Uterus (tissue), 4 donors: ENCODE measurements around the gene LCAT. TPM values are rescaled to one million over a fixed set of nuclear protein-coding genes. Genes with fewer than 3 reads are reported as not detected.
"Not testable (repeated sequence)": the region's sequence is repeated elsewhere in the genome, so short reads cannot be mapped to it uniquely, and the experiment has no call there.

Experiments used
- DNase-seq, 2 donors: peaks; one replicate each; pipeline ENCODE4 v3.0.0-alpha.2; 2019 to 2020
- H3K27ac ChIP-seq, 2 donors: fragments of 200-600 bp; sonication (generic); 1 replicate in 1 of 2; 2 replicates in 1 of 2; pipeline ENCODE4 v1.5.1; 2016 to 2018
- H3K27me3 ChIP-seq, 2 donors: fragments of 200-600 bp; sonication (generic); one replicate each; pipeline ENCODE4 v1.5.1; 2018 to 2019; ENCODE audit warnings: control low read depth in 1 of 2
- H3K36me3 ChIP-seq, 2 donors: fragments of 200-600 bp; sonication (generic); one replicate each; pipeline ENCODE4 v1.5.1; 2019; ENCODE audit warnings: control low read depth in 1 of 2
- H3K4me1 ChIP-seq, 2 donors: fragments of 200-600 bp; sonication (generic); one replicate each; pipeline ENCODE4 v1.5.1; 2018 to 2019; ENCODE audit warnings: control low read depth in 1 of 2
- H3K4me3 ChIP-seq, 2 donors: fragments of 200-600 bp; sonication (generic); 1 replicate in 1 of 2; 2 replicates in 1 of 2; pipeline ENCODE4 v1.5.1; 2018 to 2019; ENCODE audit warnings: mild to moderate bottlenecking in 1 of 2
- H3K9me3 ChIP-seq, 2 donors: fragments of 200-600 bp; sonication (generic); one replicate each; pipeline ENCODE4 v1.5.1; 2019; ENCODE audit warnings: control low read depth in 1 of 2
- CTCF ChIP-seq, 4 experiments: fragments of 200-600 bp in 2 of 4; fragments of 450-650 bp in 2 of 4; sonication (generic) in 2 of 4; IDR thresholded peaks; one replicate each; pipeline ENCODE4 v1.5.1; 2016 to 2019; ENCODE audit warnings: antibody characterized with exemption in 4 of 4, mild to moderate bottlenecking in 2 of 4, moderate library complexity in 1 of 4
- POLR2A ChIP-seq, 2 donors: fragments of 450-650 bp; IDR thresholded peaks; one replicate each; pipeline ENCODE4 v1.6.1; 2016; ENCODE audit warnings: antibody characterized with exemption in 2 of 2, mild to moderate bottlenecking in 1 of 2, moderate library complexity in 1 of 2
- intact Hi-C: fragments of 100-400 bp; cut with DNase I; formaldehyde crosslinking; loops from one replicate; pipeline ENCODE4 v1.15.1; 2023; ENCODE audit warnings: low total_unique reads
- total RNA-seq, 4 donors: library from RNA; depleted of rRNA in 3 of 4; stranded (reverse); fragments of >200 nt in 3 of 4; gene quantifications; one replicate each; pipeline versions ENCODE4 v1.1.0 to v1.2.4, GENCODE V29; 2014 to 2023
- donor health status: DM: yes; HTN: yes; CAD: no.

The LCAT gene
- total RNA-seq, 4 donors from 2014 or later: 11.0 to 75.2 (median 12.4) TPM

DNA sequence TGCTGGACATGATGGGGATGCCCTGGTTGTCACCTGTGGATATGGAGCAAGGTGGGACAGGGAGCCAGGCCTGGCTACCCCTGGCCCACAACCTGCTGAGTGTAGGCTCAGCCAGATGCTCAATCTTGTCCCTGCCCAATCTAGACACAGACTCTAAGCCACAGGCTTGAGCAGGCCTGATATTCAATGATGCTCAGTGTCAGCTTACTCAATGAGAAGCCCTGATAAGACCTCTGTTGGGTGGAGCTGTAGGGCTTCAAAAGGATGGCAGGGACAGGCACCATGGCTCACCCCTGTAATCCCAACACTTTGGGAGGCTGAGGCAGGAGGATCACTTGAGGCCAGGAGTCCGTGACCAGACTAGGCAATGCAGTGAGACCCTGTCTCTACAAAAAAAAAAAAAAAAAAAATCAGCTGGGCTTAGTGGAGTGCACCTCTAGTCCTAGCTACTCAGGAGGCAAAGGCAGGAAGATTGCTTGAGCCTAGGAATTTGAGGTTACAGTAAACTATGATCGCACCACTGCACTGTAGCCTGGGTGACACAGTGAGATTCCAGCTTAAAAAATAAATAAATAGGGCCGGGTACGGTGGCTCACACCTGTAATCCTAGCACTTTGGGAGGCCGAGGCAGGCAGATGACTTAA, 3.4 kb downstream of the LCAT start:
- Histone ChIP-seq H3K9me3 (no peaks in the 10 kb centered on the region), H3K36me3 (no peaks in the 10 kb centered on the region), H3K4me1 (no peaks in the 10 kb centered on the region), H3K27ac (no peak overlapping the region), H3K4me3 (no peak overlapping the region), H3K27me3 (no peaks in the 10 kb centered on the region)
- intact Hi-C loops: no loop called here
- DNase-seq: no peak
- TF ChIP-seq POLR2A (IDR thresholded peaks at IDR 0.05) (no peak), CTCF (IDR thresholded peaks at IDR 0.05) (no peak)

DNA sequence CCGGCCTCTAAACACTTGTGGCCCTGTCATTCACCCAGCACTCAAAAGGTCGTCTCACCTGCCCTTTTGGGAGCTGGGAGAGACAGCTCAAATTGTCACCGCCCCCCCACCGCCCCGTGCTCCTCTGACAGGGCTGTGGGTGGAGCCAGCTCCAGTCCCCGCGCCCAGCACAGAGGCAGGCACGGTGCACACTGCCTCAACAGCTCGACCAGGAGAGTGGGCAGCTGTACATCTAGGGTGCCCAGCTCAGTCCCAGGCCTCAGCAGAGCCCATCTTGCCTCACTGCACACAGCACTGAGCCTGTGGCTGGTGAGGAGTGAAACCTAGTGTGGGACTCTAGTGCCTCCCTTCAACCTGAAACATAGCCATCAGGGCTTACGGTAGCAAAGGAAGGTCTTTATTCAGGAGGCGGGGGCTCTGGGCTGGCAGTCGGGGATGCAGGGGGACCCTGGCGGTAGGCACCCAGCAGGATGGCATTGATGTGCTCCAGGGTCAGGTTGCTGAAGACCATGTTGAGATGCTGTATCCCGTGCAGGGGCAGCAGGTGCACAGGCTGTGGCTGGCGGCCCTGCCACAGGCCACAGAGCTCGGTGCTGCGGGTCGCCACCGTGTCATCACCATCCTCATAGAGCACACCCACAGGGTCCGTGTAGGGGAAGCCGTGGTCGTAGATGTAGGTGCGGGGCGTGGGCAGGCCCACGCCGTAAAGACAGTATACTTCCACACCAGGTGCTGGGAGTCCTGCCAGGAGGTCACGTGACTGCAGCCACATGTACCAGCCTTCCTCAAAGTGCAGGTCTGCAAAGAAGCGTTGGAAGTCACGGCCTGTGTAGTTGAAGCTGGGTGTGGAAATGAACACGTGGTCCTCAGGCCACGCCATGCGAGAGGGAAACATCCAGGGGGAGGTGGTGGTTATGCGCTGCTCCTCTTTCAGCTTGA, 4.1 kb downstream of the LCAT start:
- no peak overlapping the region for H3K27ac ChIP-seq
- TF ChIP-seq CTCF (IDR thresholded peaks at IDR 0.05): no peak
- no peak for TF ChIP-seq POLR2A (IDR thresholded peaks at IDR 0.05)
- no peak for DNase-seq
- H3K4me3 ChIP-seq: no peak overlapping the region
- intact Hi-C loops: no loop called here
- no peaks in the 10 kb centered on the region for H3K9me3 ChIP-seq
- H3K36me3 ChIP-seq: no peaks in the 10 kb centered on the region
- H3K27me3 ChIP-seq: no peaks in the 10 kb centered on the region
- peaks cover 0 to 3% of the 10 kb centered on the region in 2 donors for H3K4me1 ChIP-seq

DNA sequence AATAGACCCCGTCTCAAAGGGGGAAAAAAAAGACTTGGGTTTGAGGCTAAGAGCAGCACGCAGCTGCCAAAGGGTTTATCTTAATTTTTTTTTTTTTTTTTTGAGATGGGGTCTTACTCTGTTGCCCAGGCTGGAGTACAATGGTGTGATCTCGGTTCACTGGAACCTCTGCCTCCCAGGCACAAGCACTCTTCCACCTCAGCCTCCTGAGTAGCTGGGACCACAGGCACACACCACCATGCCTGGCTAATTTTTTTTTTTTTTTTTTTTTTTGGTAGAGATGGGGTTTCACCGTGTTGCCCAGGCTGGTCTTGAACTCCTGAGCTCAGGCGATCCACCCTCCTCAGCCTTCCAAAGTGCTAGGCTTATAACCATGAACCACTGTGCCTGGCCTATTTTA, 6.2 kb downstream of the LCAT start:
- H3K9me3 ChIP-seq, H3K27me3 ChIP-seq, H3K4me3 ChIP-seq, DNase-seq, H3K36me3 ChIP-seq, H3K27ac ChIP-seq, intact Hi-C loops, H3K4me1 ChIP-seq: not testable (repeated sequence)

GRCh38 chr16:67936880-67937605, 6.9 kb downstream of the LCAT start:
- Histone ChIP-seq H3K27me3 (no peaks in the 10 kb centered on the region), H3K36me3 (no peaks in the 10 kb centered on the region), H3K9me3 (no peaks in the 10 kb centered on the region), H3K4me1 (peaks cover 0 to 3% of the 10 kb centered on the region in 2 donors), H3K4me3 (peak overlapping the region; percentile 72 to 79), H3K27ac (peak overlapping the region; percentile 85 to 91)
- DNase-seq: no peak
- intact Hi-C loops: no loop called here
- no peak for TF ChIP-seq POLR2A (IDR thresholded peaks at IDR 0.05)
- TF ChIP-seq CTCF (IDR thresholded peaks at IDR 0.05): no peak

DNA sequence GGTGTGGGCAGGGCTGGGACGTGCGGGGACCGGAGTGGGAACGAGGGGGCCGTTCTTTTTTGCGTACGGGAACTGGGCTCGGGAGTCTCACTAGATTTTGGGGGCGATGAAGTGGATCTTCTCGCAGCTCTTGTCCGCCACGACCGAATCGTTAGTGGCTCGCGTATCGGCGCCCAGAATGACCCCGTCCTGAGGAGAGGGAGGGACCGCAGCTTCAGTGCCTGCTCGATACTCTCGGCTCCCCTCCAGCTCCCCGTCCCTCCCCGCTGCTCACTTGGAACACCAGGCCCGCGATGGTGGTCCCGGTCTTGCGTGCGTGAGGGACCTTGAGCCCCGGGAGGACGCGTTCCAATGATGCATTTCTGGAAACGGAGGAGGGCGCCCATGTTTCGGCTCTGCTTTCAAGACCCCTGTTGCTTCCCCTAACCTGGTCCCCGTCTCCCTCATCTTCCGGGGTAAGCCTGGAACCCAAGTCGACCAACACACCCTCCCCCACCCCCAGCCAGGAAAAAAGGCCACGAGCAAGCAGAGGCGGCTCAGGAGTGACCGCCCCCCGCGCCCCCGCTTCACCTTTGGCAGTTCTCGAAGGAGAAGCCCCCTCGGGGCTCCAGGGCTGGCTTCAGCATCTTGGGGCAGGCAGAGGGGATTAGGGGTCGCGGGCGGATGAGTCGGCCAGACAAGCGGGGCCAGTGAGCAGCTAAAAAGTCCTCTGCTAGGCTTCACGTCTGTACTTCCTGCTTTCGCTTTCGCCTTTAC, 7.6 kb downstream of the LCAT start, which contains the start of gene PSMB10:
TSS of gene PSMB10 (minus strand) at position 727 of the 756 bp plus-strand sequence. CDS start at position 626, 101 bp downstream.
- Histone ChIP-seq H3K36me3 (no peaks in the 10 kb centered on the region), H3K9me3 (no peaks in the 10 kb centered on the region), H3K27ac (peak within 1 kb of the TSS; percentile 85 to 91), H3K4me3 (peak within 1 kb of the TSS; percentile 72 to 79), H3K27me3 (no peaks in the 10 kb centered on the region), H3K4me1 (peaks cover 0 to 3% of the 10 kb centered on the region in 2 donors)
- intact Hi-C loops: no loop called here
- TF ChIP-seq CTCF (IDR thresholded peaks at IDR 0.05) (no peak), POLR2A (IDR thresholded peaks at IDR 0.05) (peak in 1 of 2 donors; percentile 15)
- DNase-seq: peak; percentile 56 to 60
